Keratinocyte (primary cell): ENCODE data around the gene TNS3. TPM values are rescaled to one million over a fixed set of nuclear protein-coding genes. Genes with fewer than 3 reads are reported as not detected.

ENCODE experiments used
- DNase-seq: peaks from one replicate; pipeline ENCODE4 v3.0.0-alpha.2; 2011; ENCODE audit warnings: low read depth, missing footprints, low spot score
- FAIRE-seq: peaks from 2 replicates; lab custom pipeline; 2011; peaks lifted over from hg19 to GRCh38; lab: Jason Lieb, UNC
- H2AFZ ChIP-seq: 2 replicates; pipeline ENCODE4 v1.6.0; 2012; ENCODE audit warnings: low read length, control low read depth, inconsistent platforms; ENCODE audit not compliant: control insufficient read depth
- H3K27ac ChIP-seq: 2 replicates; pipeline ENCODE4 v1.5.1; 2011; ENCODE audit warnings: low read length; ENCODE audit not compliant: control insufficient read depth, insufficient read depth
- H3K27me3 ChIP-seq: 3 replicates; pipeline ENCODE4 v1.6.0; 2011; ENCODE audit warnings: low read length; ENCODE audit not compliant: control insufficient read depth, insufficient read depth; ENCODE audit errors: extremely low read depth
- H3K36me3 ChIP-seq, 2 experiments: 2 replicates in 1 of 2; 3 replicates in 1 of 2; pipeline ENCODE4 v1.5.1; 2011; ENCODE audit warnings: low read length in 2 of 2, mild to moderate bottlenecking in 1 of 2; ENCODE audit not compliant: control insufficient read depth in 2 of 2, insufficient read depth in 2 of 2; ENCODE audit errors: extremely low read depth in 1 of 2
- H3K4me1 ChIP-seq: 3 replicates; pipeline ENCODE4 v1.5.1; 2011; ENCODE audit warnings: low read length; ENCODE audit not compliant: control insufficient read depth, insufficient read depth; ENCODE audit errors: extremely low read depth
- H3K4me2 ChIP-seq: 3 replicates; pipeline ENCODE4 v1.6.0; 2011; ENCODE audit warnings: low read depth, low read length; ENCODE audit not compliant: control insufficient read depth, insufficient read depth; ENCODE audit errors: extremely low read depth
- H3K4me3 ChIP-seq, 3 experiments: fragments of 200-600 bp in 1 of 3; sonication (generic) in 1 of 3; 2 replicates in 2 of 3; 3 replicates in 1 of 3; pipeline ENCODE4 v1.5.1; 2011 to 2016; ENCODE audit warnings: low read length in 3 of 3, mild to moderate bottlenecking in 3 of 3, control low read depth in 2 of 3, inconsistent platforms in 1 of 3, low read depth in 1 of 3, mixed read lengths in 1 of 3, mixed run types in 1 of 3, moderate library complexity in 1 of 3; ENCODE audit not compliant: control insufficient read depth in 2 of 3, insufficient read depth in 2 of 3; ENCODE audit errors: extremely low read depth in 1 of 3
- H3K79me2 ChIP-seq: 2 replicates; pipeline ENCODE4 v1.6.0; 2012; ENCODE audit warnings: low read length; ENCODE audit not compliant: control insufficient read depth, insufficient read depth
- H3K9ac ChIP-seq: 3 replicates; pipeline ENCODE4 v1.6.0; 2011; ENCODE audit warnings: low read length; ENCODE audit not compliant: control insufficient read depth, insufficient read depth; ENCODE audit errors: extremely low read depth
- H3K9me1 ChIP-seq: 3 replicates; pipeline ENCODE4 v1.6.0; 2011; ENCODE audit warnings: low read length; ENCODE audit not compliant: control insufficient read depth, insufficient read depth; ENCODE audit errors: extremely low read depth
- H3K9me3 ChIP-seq: 2 replicates; pipeline ENCODE4 v1.5.1; 2012; ENCODE audit warnings: low read depth, low read length; ENCODE audit not compliant: control insufficient read depth
- H4K20me1 ChIP-seq: 3 replicates; pipeline ENCODE4 v1.6.0; 2011; ENCODE audit warnings: low read length; ENCODE audit not compliant: control insufficient read depth, insufficient read depth; ENCODE audit errors: extremely low read depth
- CTCF ChIP-seq, 3 experiments: IDR thresholded peaks in 1 of 3; conservative IDR thresholded peaks in 1 of 3; optimal IDR thresholded peaks in 1 of 3; 2 replicates in 2 of 3; 3 replicates in 1 of 3; pipeline versions ENCODE3 to v1.5.1; 2011; ENCODE audit warnings: low read length in 3 of 3, mild to moderate bottlenecking in 3 of 3, moderate library complexity in 2 of 3, control low read depth in 1 of 3, inconsistent platforms in 1 of 3; ENCODE audit not compliant: insufficient read depth in 2 of 3; ENCODE audit errors: extremely low read depth in 1 of 3
- EZH2 ChIP-seq: IDR thresholded peaks from one replicate; pipeline ENCODE4 v1.6.1; 2012; ENCODE audit warnings: inconsistent platforms, mild to moderate bottlenecking, low read length, moderate library complexity
- dilution Hi-C: fragments of 300-500 bp; cut with MboI; formaldehyde crosslinking; loops from one replicate; pipeline ENCODE4 v1.7.0; 2020; ENCODE audit warnings: low sequenced_read_pairs; ENCODE audit not compliant: extremely low pct_ligation_motif_present
- polyA plus RNA-seq, 5 experiments: library from polyadenylated mRNA; depleted of rRNA in 3 of 5; stranded (reverse) in 3 of 5; stranded (forward) in 1 of 5; unstranded in 1 of 5; fragments of >200 nt; gene quantifications; 1 replicate in 1 of 5; 2 replicates in 3 of 5; 3 replicates in 1 of 5; pipeline versions ENCODE4 v1.2.1 to v1.2.3, GENCODE V29; 2011 to 2012; ENCODE audit warnings: missing spikeins in 2 of 5, low read depth in 1 of 5, low replicate concordance in 1 of 5

The TNS3 gene
- polyA plus RNA-seq, 1 donor (not counting 4 experiments of a cell fraction or from before 2014, with no cell fraction given), result 3.9 TPM

GRCh38 chr7:47478017-47478344 is 103.9 kb downstream of the TNS3 start:
- Histone ChIP-seq H3K36me3 (no peaks in the 10 kb centered on the region), H3K9me3 (no peaks in the 10 kb centered on the region), H3K9ac (no peak overlapping the region), H3K4me2 (no peak overlapping the region), H3K9me1 (no peaks in the 10 kb centered on the region), H3K4me1 (peaks cover 10% of the 10 kb centered on the region), H3K4me3 (no peak overlapping the region), H3K27ac (no peak overlapping the region), H2AFZ (no peak overlapping the region), H3K79me2 (no peaks in the 10 kb centered on the region), H3K27me3 (no peaks in the 10 kb centered on the region), H4K20me1 (no peaks in the 10 kb centered on the region)
- no peak for TF ChIP-seq EZH2
- no peak for TF ChIP-seq CTCF (optimal IDR thresholded peaks at IDR 0.05 in 1 of 3, IDR thresholded peaks at IDR 0.05 in 1 of 3, conservative IDR thresholded peaks at IDR 0.05 in 1 of 3; ENCODE audit: extremely low read depth in 1 of 3, insufficient read depth in 2 of 3, low read length in 3 of 3)
- dilution Hi-C loops, result no loop called here
- DNase-seq (no peak), FAIRE-seq (no peak)

- H3K9me3 ChIP-seq, result no peaks in the 10 kb centered on the region
- dilution Hi-C loops, result no loop called here
- H3K36me3 ChIP-seq, result no peaks in the 10 kb centered on the region
- no peak overlapping the region for H3K4me3 ChIP-seq
- no peak overlapping the region for H3K27ac ChIP-seq
- TF ChIP-seq EZH2 (no peak), CTCF (optimal IDR thresholded peaks at IDR 0.05 in 1 of 3, IDR thresholded peaks at IDR 0.05 in 1 of 3, conservative IDR thresholded peaks at IDR 0.05 in 1 of 3; ENCODE audit: extremely low read depth in 1 of 3, insufficient read depth in 2 of 3, low read length in 3 of 3) (no peak)
- peaks cover 10% of the 10 kb centered on the region for H3K4me1 ChIP-seq
- H3K4me2 ChIP-seq, result no peak overlapping the region
- H3K27me3 ChIP-seq, result no peaks in the 10 kb centered on the region
- FAIRE-seq (no peak), DNase-seq (no peak)
- H3K79me2 ChIP-seq, result no peaks in the 10 kb centered on the region
- no peaks in the 10 kb centered on the region for H3K9me1 ChIP-seq
- no peak overlapping the region for H2AFZ ChIP-seq
- no peaks in the 10 kb centered on the region for H4K20me1 ChIP-seq
- H3K9ac ChIP-seq, result no peak overlapping the region
Observed at GRCh38 chr7:47477191-47478016, 104.5 kb downstream of the TNS3 start.
